GM23338 (cell line): Measurements from ENCODE around the gene ESR2. TPM values are rescaled to one million over a fixed set of nuclear protein-coding genes. Genes with fewer than 3 reads are reported as not detected.
A peak's percentile ranks its signal among the peaks of the same experiment; 100 is the strongest.

Source experiments
- ATAC-seq: fragments of 200-7000 bp; cut with Tn5 transposase; 3 replicates; pipeline ENCODE4 v1.9.1; 2020
- DNase-seq: peaks from one replicate; pipeline ENCODE4 v3.0.0-alpha.2; 2015; ENCODE audit warnings: low spot score
- H2AFZ ChIP-seq: fragments of 200-600 bp; sonication (generic); 2 replicates; pipeline ENCODE4 v1.8.0; 2016; ENCODE audit warnings: antibody characterized with exemption, mild to moderate bottlenecking, moderate library complexity
- H3F3A ChIP-seq: fragments of 200-600 bp; sonication (generic); replicated peaks from 2 replicates; pipeline ENCODE4 v1.8.0; 2017; ENCODE audit warnings: antibody characterized with exemption, mixed run types, low read depth
- H3K27ac ChIP-seq: fragments of 200-600 bp; sonication (generic); 2 replicates; pipeline ENCODE4 v1.6.1; 2016; ENCODE audit warnings: low read depth
- H3K27me3 ChIP-seq: fragments of 200-600 bp; sonication (generic); 2 replicates; pipeline ENCODE4 v1.8.0; 2016; ENCODE audit warnings: mild to moderate bottlenecking, mixed run types, moderate library complexity; ENCODE audit not compliant: insufficient read depth
- H3K36me3 ChIP-seq: fragments of 200-600 bp; sonication (generic); 2 replicates; pipeline ENCODE4 v1.8.0; 2016; ENCODE audit warnings: mild to moderate bottlenecking; ENCODE audit not compliant: insufficient read depth
- H3K4me1 ChIP-seq: fragments of 200-600 bp; sonication (generic); 2 replicates; pipeline ENCODE4 v1.8.0; 2016; ENCODE audit warnings: mild to moderate bottlenecking, moderate library complexity; ENCODE audit not compliant: insufficient read depth
- H3K4me2 ChIP-seq: fragments of 200-600 bp; sonication (generic); 2 replicates; pipeline ENCODE4 v1.7.1; 2017; ENCODE audit warnings: mixed run types
- H3K4me3 ChIP-seq: fragments of 200-600 bp; sonication (generic); 2 replicates; pipeline ENCODE4 v1.6.1; 2016; ENCODE audit warnings: mixed run types
- H3K79me2 ChIP-seq: fragments of 200-600 bp; sonication (generic); replicated peaks from 2 replicates; pipeline ENCODE4 v1.8.0; 2017; ENCODE audit warnings: mild to moderate bottlenecking; ENCODE audit not compliant: insufficient read depth
- H3K9me2 ChIP-seq: fragments of 200-600 bp; sonication (generic); 2 replicates; pipeline ENCODE4 v1.8.0; 2017; ENCODE audit not compliant: insufficient read depth
- H4K20me1 ChIP-seq: fragments of 200-600 bp; sonication (generic); replicated peaks from 2 replicates; pipeline ENCODE4 v1.8.0; 2017; ENCODE audit warnings: mild to moderate bottlenecking; ENCODE audit not compliant: insufficient read depth
- H3K27ac Mint-ChIP-seq: 2 replicates; pipeline ENCODE4 v1.8.0; 2020; ENCODE audit warnings: inconsistent platforms, mild to moderate bottlenecking, moderate library complexity, mixed read lengths
- H3K27me3 Mint-ChIP-seq: 3 replicates; pipeline ENCODE4 v1.8.0; 2022; ENCODE audit warnings: low read depth, mild to moderate bottlenecking, moderate library complexity, mixed read lengths, inconsistent platforms; ENCODE audit not compliant: insufficient read depth, poor library complexity
- H3K36me3 Mint-ChIP-seq: 3 replicates; pipeline ENCODE4 v1.8.0; 2021; ENCODE audit warnings: low read depth, mild to moderate bottlenecking, inconsistent platforms, moderate library complexity, mixed read lengths
- H3K4me1 Mint-ChIP-seq: 3 replicates; pipeline ENCODE4 v1.8.0; 2020; ENCODE audit warnings: mild to moderate bottlenecking, inconsistent platforms, mixed read lengths
- H3K4me3 Mint-ChIP-seq: 3 replicates; pipeline ENCODE4 v1.8.0; 2021; ENCODE audit warnings: moderate library complexity, mild to moderate bottlenecking, inconsistent platforms, mixed read lengths
- H3K9me3 Mint-ChIP-seq: 3 replicates; pipeline ENCODE4 v1.8.0; 2020; ENCODE audit warnings: moderate library complexity, mild to moderate bottlenecking, inconsistent platforms, mixed read lengths
- CREB1 ChIP-seq: fragments of 250-450 bp; sonication (Bioruptor Pico); IDR thresholded peaks from 2 replicates; pipeline ENCODE4 v1.5.0; 2020; ENCODE audit warnings: low read depth, mild to moderate bottlenecking, moderate library complexity
- ETS1 ChIP-seq: IDR thresholded peaks from 2 replicates; pipeline ENCODE4 v1.6.1; 2016; ENCODE audit warnings: antibody characterized with exemption
- EZH2 ChIP-seq: fragments of 200-600 bp; sonication (generic); IDR thresholded peaks from one replicate; pipeline ENCODE4 v1.8.0; 2017; ENCODE audit warnings: antibody characterized with exemption, mild to moderate bottlenecking, low read depth; ENCODE audit not compliant: unreplicated experiment
- polyA plus RNA-seq: library from polyadenylated mRNA; unstranded; fragments of >200 nt; fragmentation: Nextera tagmentation; extraction: Ambion mirVana; gene quantifications from 2 replicates; pipeline ENCODE4 v1.2.1, GENCODE V29; 2016
- total RNA-seq: library from RNA; depleted of rRNA; stranded (reverse); fragments of >200 nt; shearing (Covaris generic); gene quantifications from 2 replicates; pipeline ENCODE4 v1.2.3, GENCODE V29; 2014
- TF ChIP-seq, protein P1 (sequence below): IDR thresholded peaks from one replicate; pipeline ENCODE4 v1.6.1; 2018; ENCODE audit warnings: antibody characterized with exemption; ENCODE audit not compliant: unreplicated experiment
- TF ChIP-seq, protein P2 (sequence below): fragments of 250-450 bp; sonication (Bioruptor Pico); IDR thresholded peaks from 2 replicates; pipeline ENCODE4 v1.5.0; 2020; ENCODE audit warnings: mild to moderate bottlenecking, moderate library complexity

The ESR2 gene
- total and polyA plus RNA-seq, 2 experiments from 2014 or later = 0.58 to 0.59 TPM

DNA sequence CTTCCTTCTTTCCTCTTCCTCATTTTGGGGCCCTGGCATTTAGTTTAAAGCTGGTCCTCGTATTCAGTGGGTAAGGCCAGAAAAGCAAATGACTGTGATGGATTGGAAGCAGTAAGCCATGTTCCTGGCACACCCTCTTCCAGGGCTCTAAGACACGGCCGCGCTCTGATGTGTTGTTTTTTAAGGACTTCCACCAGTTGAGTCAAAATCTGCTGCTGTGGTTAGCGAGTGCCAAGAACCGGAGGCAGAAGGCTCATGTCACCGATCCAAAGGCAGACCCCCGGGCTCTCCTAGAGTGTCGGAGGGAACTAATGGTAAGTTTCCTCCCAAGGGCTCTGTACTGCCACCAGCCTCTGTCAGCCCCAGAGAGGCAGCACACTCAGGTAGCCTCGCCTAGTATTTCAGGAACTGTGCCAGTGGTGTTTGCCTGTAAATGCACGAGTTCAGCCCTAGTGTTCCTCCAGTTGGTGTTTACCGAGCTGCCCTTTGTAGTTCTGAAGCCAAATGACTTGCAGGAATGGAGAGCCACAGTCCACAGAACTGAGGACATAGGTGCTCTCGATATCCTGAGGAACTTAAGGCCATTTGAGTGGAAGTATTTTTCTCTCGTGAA, 72.7 kb downstream of the ESR2 start:
- H3K36me3 Mint-ChIP-seq = peaks cover 67% of the 10 kb centered on the region
- no peaks in the 10 kb centered on the region for H3K9me2 ChIP-seq
- peak overlapping the region; percentile 16; the same call in 1 of the 2 replicates for H3K27ac Mint-ChIP-seq
- H3K9me3 Mint-ChIP-seq = no peaks in the 10 kb centered on the region
- peaks cover 30% of the 10 kb centered on the region for H3K36me3 ChIP-seq
- ATAC-seq = no peak
- no peaks in the 10 kb centered on the region for H3K27me3 ChIP-seq
- no peak overlapping the region for H3K4me2 ChIP-seq
- 0 out of 2 replicates have a peak, but pooled peaks cover 2% of the 10 kb centered on the region for H3F3A ChIP-seq
- no peaks in the 10 kb centered on the region; the same call in 1 of the 2 replicates for H4K20me1 ChIP-seq
- TF ChIP-seq, protein P1, sequence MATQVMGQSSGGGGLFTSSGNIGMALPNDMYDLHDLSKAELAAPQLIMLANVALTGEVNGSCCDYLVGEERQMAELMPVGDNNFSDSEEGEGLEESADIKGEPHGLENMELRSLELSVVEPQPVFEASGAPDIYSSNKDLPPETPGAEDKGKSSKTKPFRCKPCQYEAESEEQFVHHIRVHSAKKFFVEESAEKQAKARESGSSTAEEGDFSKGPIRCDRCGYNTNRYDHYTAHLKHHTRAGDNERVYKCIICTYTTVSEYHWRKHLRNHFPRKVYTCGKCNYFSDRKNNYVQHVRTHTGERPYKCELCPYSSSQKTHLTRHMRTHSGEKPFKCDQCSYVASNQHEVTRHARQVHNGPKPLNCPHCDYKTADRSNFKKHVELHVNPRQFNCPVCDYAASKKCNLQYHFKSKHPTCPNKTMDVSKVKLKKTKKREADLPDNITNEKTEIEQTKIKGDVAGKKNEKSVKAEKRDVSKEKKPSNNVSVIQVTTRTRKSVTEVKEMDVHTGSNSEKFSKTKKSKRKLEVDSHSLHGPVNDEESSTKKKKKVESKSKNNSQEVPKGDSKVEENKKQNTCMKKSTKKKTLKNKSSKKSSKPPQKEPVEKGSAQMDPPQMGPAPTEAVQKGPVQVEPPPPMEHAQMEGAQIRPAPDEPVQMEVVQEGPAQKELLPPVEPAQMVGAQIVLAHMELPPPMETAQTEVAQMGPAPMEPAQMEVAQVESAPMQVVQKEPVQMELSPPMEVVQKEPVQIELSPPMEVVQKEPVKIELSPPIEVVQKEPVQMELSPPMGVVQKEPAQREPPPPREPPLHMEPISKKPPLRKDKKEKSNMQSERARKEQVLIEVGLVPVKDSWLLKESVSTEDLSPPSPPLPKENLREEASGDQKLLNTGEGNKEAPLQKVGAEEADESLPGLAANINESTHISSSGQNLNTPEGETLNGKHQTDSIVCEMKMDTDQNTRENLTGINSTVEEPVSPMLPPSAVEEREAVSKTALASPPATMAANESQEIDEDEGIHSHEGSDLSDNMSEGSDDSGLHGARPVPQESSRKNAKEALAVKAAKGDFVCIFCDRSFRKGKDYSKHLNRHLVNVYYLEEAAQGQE = no peak
- no peak for TF ChIP-seq CREB1 (CRISPR knock-in tag)
- TF ChIP-seq ETS1 = no peak
- no peak for TF ChIP-seq EZH2
- TF ChIP-seq, protein P2, sequence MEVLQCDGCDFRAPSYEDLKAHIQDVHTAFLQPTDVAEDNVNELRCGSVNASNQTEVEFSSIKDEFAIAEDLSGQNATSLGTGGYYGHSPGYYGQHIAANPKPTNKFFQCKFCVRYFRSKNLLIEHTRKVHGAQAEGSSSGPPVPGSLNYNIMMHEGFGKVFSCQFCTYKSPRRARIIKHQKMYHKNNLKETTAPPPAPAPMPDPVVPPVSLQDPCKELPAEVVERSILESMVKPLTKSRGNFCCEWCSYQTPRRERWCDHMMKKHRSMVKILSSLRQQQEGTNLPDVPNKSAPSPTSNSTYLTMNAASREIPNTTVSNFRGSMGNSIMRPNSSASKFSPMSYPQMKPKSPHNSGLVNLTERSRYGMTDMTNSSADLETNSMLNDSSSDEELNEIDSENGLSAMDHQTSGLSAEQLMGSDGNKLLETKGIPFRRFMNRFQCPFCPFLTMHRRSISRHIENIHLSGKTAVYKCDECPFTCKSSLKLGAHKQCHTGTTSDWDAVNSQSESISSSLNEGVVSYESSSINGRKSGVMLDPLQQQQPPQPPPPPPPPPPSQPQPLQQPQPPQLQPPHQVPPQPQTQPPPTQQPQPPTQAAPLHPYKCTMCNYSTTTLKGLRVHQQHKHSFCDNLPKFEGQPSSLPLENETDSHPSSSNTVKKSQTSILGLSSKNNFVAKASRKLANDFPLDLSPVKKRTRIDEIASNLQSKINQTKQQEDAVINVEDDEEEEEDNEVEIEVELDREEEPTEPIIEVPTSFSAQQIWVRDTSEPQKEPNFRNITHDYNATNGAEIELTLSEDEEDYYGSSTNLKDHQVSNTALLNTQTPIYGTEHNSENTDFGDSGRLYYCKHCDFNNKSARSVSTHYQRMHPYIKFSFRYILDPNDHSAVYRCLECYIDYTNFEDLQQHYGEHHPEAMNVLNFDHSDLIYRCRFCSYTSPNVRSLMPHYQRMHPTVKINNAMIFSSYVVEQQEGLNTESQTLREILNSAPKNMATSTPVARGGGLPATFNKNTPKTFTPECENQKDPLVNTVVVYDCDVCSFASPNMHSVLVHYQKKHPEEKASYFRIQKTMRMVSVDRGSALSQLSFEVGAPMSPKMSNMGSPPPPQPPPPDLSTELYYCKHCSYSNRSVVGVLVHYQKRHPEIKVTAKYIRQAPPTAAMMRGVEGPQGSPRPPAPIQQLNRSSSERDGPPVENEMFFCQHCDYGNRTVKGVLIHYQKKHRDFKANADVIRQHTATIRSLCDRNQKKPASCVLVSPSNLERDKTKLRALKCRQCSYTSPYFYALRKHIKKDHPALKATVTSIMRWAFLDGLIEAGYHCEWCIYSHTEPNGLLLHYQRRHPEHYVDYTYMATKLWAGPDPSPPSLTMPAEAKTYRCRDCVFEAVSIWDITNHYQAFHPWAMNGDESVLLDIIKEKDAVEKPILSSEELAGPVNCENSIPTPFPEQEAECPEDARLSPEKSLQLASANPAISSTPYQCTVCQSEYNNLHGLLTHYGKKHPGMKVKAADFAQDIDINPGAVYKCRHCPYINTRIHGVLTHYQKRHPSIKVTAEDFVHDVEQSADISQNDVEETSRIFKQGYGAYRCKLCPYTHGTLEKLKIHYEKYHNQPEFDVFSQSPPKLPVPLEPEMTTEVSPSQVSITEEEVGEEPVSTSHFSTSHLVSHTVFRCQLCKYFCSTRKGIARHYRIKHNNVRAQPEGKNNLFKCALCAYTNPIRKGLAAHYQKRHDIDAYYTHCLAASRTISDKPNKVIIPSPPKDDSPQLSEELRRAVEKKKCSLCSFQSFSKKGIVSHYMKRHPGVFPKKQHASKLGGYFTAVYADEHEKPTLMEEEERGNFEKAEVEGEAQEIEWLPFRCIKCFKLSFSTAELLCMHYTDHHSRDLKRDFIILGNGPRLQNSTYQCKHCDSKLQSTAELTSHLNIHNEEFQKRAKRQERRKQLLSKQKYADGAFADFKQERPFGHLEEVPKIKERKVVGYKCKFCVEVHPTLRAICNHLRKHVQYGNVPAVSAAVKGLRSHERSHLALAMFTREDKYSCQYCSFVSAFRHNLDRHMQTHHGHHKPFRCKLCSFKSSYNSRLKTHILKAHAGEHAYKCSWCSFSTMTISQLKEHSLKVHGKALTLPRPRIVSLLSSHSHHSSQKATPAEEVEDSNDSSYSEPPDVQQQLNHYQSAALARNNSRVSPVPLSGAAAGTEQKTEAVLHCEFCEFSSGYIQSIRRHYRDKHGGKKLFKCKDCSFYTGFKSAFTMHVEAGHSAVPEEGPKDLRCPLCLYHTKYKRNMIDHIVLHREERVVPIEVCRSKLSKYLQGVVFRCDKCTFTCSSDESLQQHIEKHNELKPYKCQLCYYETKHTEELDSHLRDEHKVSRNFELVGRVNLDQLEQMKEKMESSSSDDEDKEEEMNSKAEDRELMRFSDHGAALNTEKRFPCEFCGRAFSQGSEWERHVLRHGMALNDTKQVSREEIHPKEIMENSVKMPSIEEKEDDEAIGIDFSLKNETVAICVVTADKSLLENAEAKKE = no peak
- H3K4me1 ChIP-seq = no peaks in the 10 kb centered on the region
- no peaks in the 10 kb centered on the region for H3K4me1 Mint-ChIP-seq
- H3K27me3 Mint-ChIP-seq = no peaks in the 10 kb centered on the region
- no peak for DNase-seq
- no peak overlapping the region for H3K4me3 Mint-ChIP-seq
- H3K4me3 ChIP-seq = no peak overlapping the region
- H2AFZ ChIP-seq = no peak overlapping the region
- no peaks in the 10 kb centered on the region for H3K79me2 ChIP-seq
- H3K27ac ChIP-seq = no peak overlapping the region
